ENCODE results near the gene DCAF15. TPM values are rescaled to one million over a fixed set of nuclear protein-coding genes. Genes with fewer than 3 reads are reported as not detected.

The DCAF15 gene
- total RNA-seq, 1 experiment from 2014 or later = 43.0 TPM

DNA sequence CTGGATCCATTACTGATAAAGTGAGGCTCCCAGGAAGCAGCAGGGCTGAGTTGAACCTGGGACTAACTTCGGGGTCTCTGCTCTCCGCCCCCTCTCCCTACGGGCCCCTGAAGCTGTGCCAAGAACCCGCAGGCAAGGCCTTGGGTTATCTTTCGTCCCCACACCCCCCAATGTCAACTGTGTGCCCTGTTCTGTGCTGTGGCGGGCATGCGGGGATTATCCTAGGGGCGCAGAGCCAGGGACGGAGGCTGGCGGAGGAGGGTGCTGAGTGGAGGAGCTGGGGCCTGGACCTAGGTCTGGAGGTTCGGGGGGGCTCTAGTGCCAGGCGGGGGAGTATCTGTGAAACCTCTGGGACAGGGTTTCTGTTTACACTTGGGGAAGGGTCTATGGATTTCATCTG lies 27.4 kb downstream of the DCAF15 start:
- Histone ChIP-seq H3K27me3 (replicated peaks; ENCODE audit: control insufficient read depth, insufficient read depth, low read length) (no peaks in the 10 kb centered on the region), H3K4me1 (peaks cover 11% of the 10 kb centered on the region), H3K9me3 (no peaks in the 10 kb centered on the region), H3K36me3 (ENCODE audit: control insufficient read depth, insufficient read depth, low read length) (no peaks in the 10 kb centered on the region; the same call in none of the 2 replicates), H3K4me3 (ENCODE audit: low read depth, low read length) (peak overlapping the region; percentile 38)
- TF ChIP-seq, protein P1, sequence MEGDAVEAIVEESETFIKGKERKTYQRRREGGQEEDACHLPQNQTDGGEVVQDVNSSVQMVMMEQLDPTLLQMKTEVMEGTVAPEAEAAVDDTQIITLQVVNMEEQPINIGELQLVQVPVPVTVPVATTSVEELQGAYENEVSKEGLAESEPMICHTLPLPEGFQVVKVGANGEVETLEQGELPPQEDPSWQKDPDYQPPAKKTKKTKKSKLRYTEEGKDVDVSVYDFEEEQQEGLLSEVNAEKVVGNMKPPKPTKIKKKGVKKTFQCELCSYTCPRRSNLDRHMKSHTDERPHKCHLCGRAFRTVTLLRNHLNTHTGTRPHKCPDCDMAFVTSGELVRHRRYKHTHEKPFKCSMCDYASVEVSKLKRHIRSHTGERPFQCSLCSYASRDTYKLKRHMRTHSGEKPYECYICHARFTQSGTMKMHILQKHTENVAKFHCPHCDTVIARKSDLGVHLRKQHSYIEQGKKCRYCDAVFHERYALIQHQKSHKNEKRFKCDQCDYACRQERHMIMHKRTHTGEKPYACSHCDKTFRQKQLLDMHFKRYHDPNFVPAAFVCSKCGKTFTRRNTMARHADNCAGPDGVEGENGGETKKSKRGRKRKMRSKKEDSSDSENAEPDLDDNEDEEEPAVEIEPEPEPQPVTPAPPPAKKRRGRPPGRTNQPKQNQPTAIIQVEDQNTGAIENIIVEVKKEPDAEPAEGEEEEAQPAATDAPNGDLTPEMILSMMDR (IDR thresholded peaks at IDR 0.05; ENCODE audit: insufficient read depth in 1 of 2, low read depth in 1 of 2, low read length in 1 of 2, severe bottlenecking in 1 of 2, unreplicated experiment in 1 of 2) = no peak
- DNase-seq = no peak
- H3K27ac Mint-ChIP-seq (ENCODE audit: unreplicated experiment) = no peak overlapping the region
- intact Hi-C loops (cut with micrococcal nuclease; ENCODE audit: unreplicated experiment) = loop anchor here (10.0 kb wide), 1 partner anchor 95 kb away; the partner anchor contains the start of gene MISP3
- peaks cover 17% of the 10 kb centered on the region for H3K36me3 Mint-ChIP-seq (ENCODE audit: insufficient read depth, unreplicated experiment)
- ChIA-PET CTCF (no interaction called here), POLR2A (interaction anchor here (0.6 kb wide), 1 partner anchor 91 kb away, joined by 3 read pairs; no protein-coding TSS in a partner anchor)
- no peaks in the 10 kb centered on the region for H3K27me3 Mint-ChIP-seq (ENCODE audit: insufficient read depth, unreplicated experiment)
- no peaks in the 10 kb centered on the region for H3K9me3 Mint-ChIP-seq (ENCODE audit: unreplicated experiment)
- no TSS peak for BruUV-seq (replicated peaks)
- H3K4me3 Mint-ChIP-seq (ENCODE audit: unreplicated experiment) = peak overlapping the region; percentile 65
- peaks cover under 1% of the 10 kb centered on the region for H3K4me1 Mint-ChIP-seq (ENCODE audit: low read depth, unreplicated experiment)

DNA sequence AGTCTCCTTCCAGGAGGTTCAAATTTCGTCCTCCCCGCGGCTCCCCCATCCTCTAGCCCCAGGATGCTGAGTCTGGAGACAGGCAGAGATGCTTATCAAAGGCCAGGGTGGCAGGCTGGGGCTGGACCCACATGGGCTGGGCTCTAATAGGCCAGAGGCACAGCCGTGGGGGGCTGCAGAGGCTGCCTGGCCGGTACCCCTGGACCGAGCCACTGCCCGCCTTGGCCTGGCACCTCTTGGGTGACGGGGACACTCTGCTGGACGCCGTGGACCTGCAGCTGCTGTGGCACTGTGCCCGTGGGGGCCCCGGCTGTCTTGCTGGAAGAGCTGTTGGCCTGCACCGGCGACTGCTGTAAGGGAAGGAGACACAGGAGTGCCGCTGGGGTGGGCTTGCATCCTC lies 28.0 kb downstream of the DCAF15 start:
- no TSS peak for BruUV-seq (replicated peaks)
- TF ChIP-seq, protein P1 (IDR thresholded peaks at IDR 0.05; ENCODE audit: insufficient read depth in 1 of 2, low read depth in 1 of 2, low read length in 1 of 2, severe bottlenecking in 1 of 2, unreplicated experiment in 1 of 2) = no peak
- Mint-ChIP-seq H3K4me1 (ENCODE audit: low read depth, unreplicated experiment) (no peaks in the 10 kb centered on the region), H3K36me3 (ENCODE audit: insufficient read depth, unreplicated experiment) (peaks cover 19% of the 10 kb centered on the region), H3K27me3 (ENCODE audit: insufficient read depth, unreplicated experiment) (no peaks in the 10 kb centered on the region), H3K9me3 (ENCODE audit: unreplicated experiment) (no peaks in the 10 kb centered on the region), H3K4me3 (ENCODE audit: unreplicated experiment) (no peak overlapping the region), H3K27ac (ENCODE audit: unreplicated experiment) (no peak overlapping the region)
- Histone ChIP-seq H3K9me3 (no peaks in the 10 kb centered on the region), H3K27me3 (replicated peaks; ENCODE audit: control insufficient read depth, insufficient read depth, low read length) (no peaks in the 10 kb centered on the region), H3K4me3 (ENCODE audit: low read depth, low read length) (no peak overlapping the region), H3K36me3 (ENCODE audit: control insufficient read depth, insufficient read depth, low read length) (no peaks in the 10 kb centered on the region; the same call in none of the 2 replicates), H3K4me1 (peaks cover 11% of the 10 kb centered on the region)
- intact Hi-C loops (cut with micrococcal nuclease; ENCODE audit: unreplicated experiment) = no loop called here
- ChIA-PET POLR2A (no interaction called here), CTCF (no interaction called here)
- DNase-seq = no peak

DNA sequence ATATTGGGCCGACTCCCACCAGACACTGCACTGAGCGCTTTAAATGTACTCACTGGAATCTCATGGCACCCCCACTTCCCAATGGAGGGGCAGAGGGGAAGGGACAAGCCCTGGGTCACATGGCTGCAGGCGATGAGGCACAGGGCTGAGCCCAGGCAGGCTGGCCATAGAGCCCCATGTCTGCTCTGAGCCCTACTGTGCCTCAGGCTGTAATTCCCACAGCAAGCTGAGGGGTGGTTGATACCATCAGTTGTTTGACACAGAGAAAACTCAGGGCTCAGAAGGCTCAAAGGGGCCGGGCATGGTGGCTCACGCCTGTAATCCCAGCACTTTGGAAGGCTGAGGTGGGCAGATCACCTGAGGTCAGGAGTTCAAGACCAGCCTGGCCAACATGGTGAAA lies 28.7 kb downstream of the DCAF15 start:
- BruUV-seq (replicated peaks) = no TSS peak
- Histone ChIP-seq H3K9me3 (no peaks in the 10 kb centered on the region), H3K27me3 (replicated peaks; ENCODE audit: control insufficient read depth, insufficient read depth, low read length) (no peaks in the 10 kb centered on the region), H3K4me1 (peaks cover 11% of the 10 kb centered on the region), H3K4me3 (ENCODE audit: low read depth, low read length) (no peak overlapping the region), H3K36me3 (ENCODE audit: control insufficient read depth, insufficient read depth, low read length) (no peaks in the 10 kb centered on the region; the same call in 1 of the 2 replicates)
- CTCF ChIA-PET = no interaction called here
- Mint-ChIP-seq H3K36me3 (ENCODE audit: insufficient read depth, unreplicated experiment) (peaks cover 16% of the 10 kb centered on the region), H3K9me3 (ENCODE audit: unreplicated experiment) (no peaks in the 10 kb centered on the region), H3K4me3 (ENCODE audit: unreplicated experiment) (no peak overlapping the region), H3K27ac (ENCODE audit: unreplicated experiment) (no peak overlapping the region), H3K27me3 (ENCODE audit: insufficient read depth, unreplicated experiment) (no peaks in the 10 kb centered on the region), H3K4me1 (ENCODE audit: low read depth, unreplicated experiment) (no peaks in the 10 kb centered on the region)
- POLR2A ChIA-PET = no interaction called here
- TF ChIP-seq, protein P1 (IDR thresholded peaks at IDR 0.05; ENCODE audit: insufficient read depth in 1 of 2, low read depth in 1 of 2, low read length in 1 of 2, severe bottlenecking in 1 of 2, unreplicated experiment in 1 of 2) = no peak
- intact Hi-C loops (cut with micrococcal nuclease; ENCODE audit: unreplicated experiment) = no loop called here
- DNase-seq = no peak

All from Caco-2 (cell line).